H1 (cell line): ENCODE results near the gene TOM1L2.

ENCODE experiments used
- CTCF ChIP-seq, 3 experiments: IDR thresholded peaks; 1 replicate in 2 of 3; 2 replicates in 1 of 3; pipeline versions ENCODE4 v1.5.1 to v1.6.1; 2011; ENCODE audit warnings: low read length in 3 of 3, mild to moderate bottlenecking in 3 of 3, inconsistent platforms in 2 of 3, low read depth in 1 of 3, moderate library complexity in 1 of 3; ENCODE audit not compliant: insufficient read depth in 1 of 3; ENCODE audit errors: control extremely low read depth in 1 of 3
- MAFK ChIP-seq: IDR thresholded peaks from 2 replicates; pipeline ENCODE4 v1.6.1; 2012; ENCODE audit warnings: low read depth, mild to moderate bottlenecking, improper control_type of control experiment, low read length
- RAD21 ChIP-seq, 2 experiments: IDR thresholded peaks in 1 of 2; conservative IDR thresholded peaks in 1 of 2; 2 replicates each; pipeline ENCODE4 v1.6.1; 2011; ENCODE audit warnings: low read depth in 2 of 2, low read length in 2 of 2, improper control_type of control experiment in 1 of 2, inconsistent platforms in 1 of 2, mild to moderate bottlenecking in 1 of 2, moderate library complexity in 1 of 2

GRCh38 chr17:17849147-17849820, 122.9 kb downstream of the TOM1L2 start:
- TF ChIP-seq CTCF (IDR thresholded peaks at IDR 0.05; ENCODE audit: control extremely low read depth in 1 of 3, insufficient read depth in 1 of 3, low read depth in 1 of 3, low read length in 3 of 3) (no peak), RAD21 (IDR thresholded peaks at IDR 0.05 in 1 of 2, conservative IDR thresholded peaks at IDR 0.05 in 1 of 2; ENCODE audit: low read depth in 2 of 2, low read length in 2 of 2) (no peak), MAFK (no peak)
